M059J (cell line): ENCODE results near the gene CACNA1F. TPM values are rescaled to one million over a fixed set of nuclear protein-coding genes. Genes with fewer than 3 reads are reported as not detected.

Experiments used
- DNase-seq: peaks from one replicate; pipeline ENCODE4 v3.0.0-alpha.2; 2012; ENCODE audit warnings: low read depth
- total RNA-seq: library from RNA; depleted of rRNA; stranded (reverse); fragments of >200 nt; shearing (Covaris generic); gene quantifications from 2 replicates; pipeline ENCODE4 v1.2.3, GENCODE V29; 2014

Gene CACNA1F
- total RNA-seq, 1 experiment from 2014 or later = not detected

GRCh38 chrX:49230500-49231232 lies 2.5 kb downstream of the CACNA1F start:
- no peak for DNase-seq

GRCh38 chrX:49228185-49228584 lies 5.0 kb downstream of the CACNA1F start:
- DNase-seq = no peak

- DNase-seq = no peak
These were observed 5.4 kb downstream of the CACNA1F start for GRCh38 chrX:49227726-49228125.

GRCh38 chrX:49226946-49227345 lies 6.2 kb downstream of the CACNA1F start:
- no peak for DNase-seq

- DNase-seq = no peak
These were observed 7.3 kb downstream of the CACNA1F start for GRCh38 chrX:49225858-49226257.

GRCh38 chrX:49221868-49222267 lies 11.3 kb downstream of the CACNA1F start:
- no peak for DNase-seq

GRCh38 chrX:49220100-49220499 lies 13.0 kb downstream of the CACNA1F start:
- no peak for DNase-seq

- DNase-seq = no peak
These were observed 18.1 kb downstream of the CACNA1F start for GRCh38 chrX:49214996-49215526.

- no peak for DNase-seq
These were observed 18.7 kb downstream of the CACNA1F start for GRCh38 chrX:49214416-49214815.

GRCh38 chrX:49212861-49213260 lies 20.3 kb downstream of the CACNA1F start:
- DNase-seq = no peak

GRCh38 chrX:49212209-49212608 lies 20.9 kb downstream of the CACNA1F start:
- DNase-seq = no peak

- no peak for DNase-seq
These were observed 22.1 kb downstream of the CACNA1F start for GRCh38 chrX:49211074-49211473.

GRCh38 chrX:49210406-49210805 lies 22.7 kb downstream of the CACNA1F start:
- no peak for DNase-seq

GRCh38 chrX:49209434-49210251 lies 23.5 kb downstream of the CACNA1F start:
- DNase-seq = no peak

GRCh38 chrX:49208399-49208798 lies 24.7 kb downstream of the CACNA1F start:
- DNase-seq = no peak

- DNase-seq = no peak
These were observed 26.6 kb downstream of the CACNA1F start for GRCh38 chrX:49206543-49206942.

GRCh38 chrX:49205443-49205842 lies 27.7 kb downstream of the CACNA1F start:
- no peak for DNase-seq

GRCh38 chrX:49204709-49205108 lies 28.4 kb downstream of the CACNA1F start:
- no peak for DNase-seq

- DNase-seq = no peak
These were observed 29.1 kb downstream of the CACNA1F start for GRCh38 chrX:49204017-49204416.

- no peak for DNase-seq
These were observed 29.6 kb downstream of the CACNA1F start for GRCh38 chrX:49203536-49203935.

- no peak for DNase-seq
These were observed 31.1 kb downstream of the CACNA1F start for GRCh38 chrX:49202022-49202421.

- peak; percentile 82 for DNase-seq
These were observed 33.0 kb downstream of the CACNA1F start, which contains the start of gene SYP for GRCh38 chrX:49199906-49200771. SYP (minus strand) TSS chrX:49200193; CDS start chrX:49200186, 7 bp downstream.
